Hepatocyte (in vitro differentiated cells): ENCODE measurements around the gene MDC1.
"Not testable (repeated sequence)": the region's sequence is repeated elsewhere in the genome, so short reads cannot be mapped to it uniquely, and the experiment has no call there.

Experiments used
- EZH2 ChIP-seq: fragments of 200-600 bp; sonication (generic); IDR thresholded peaks from 2 replicates; pipeline ENCODE4 v1.6.1; 2016; ENCODE audit warnings: antibody characterized with exemption, mild to moderate bottlenecking, borderline replicate concordance
- EZH2phosphoT487 ChIP-seq: fragments of 200-600 bp; sonication (generic); IDR thresholded peaks from one replicate; pipeline ENCODE4 v1.6.1; 2018; ENCODE audit warnings: antibody characterized with exemption, mild to moderate bottlenecking, low read depth, moderate library complexity; ENCODE audit not compliant: unreplicated experiment, severe bottlenecking
- TF ChIP-seq, protein P1 (sequence below): fragments of 200-600 bp; sonication (generic); IDR thresholded peaks from 2 replicates; pipeline ENCODE4 v1.5.1; 2016; ENCODE audit warnings: antibody characterized with exemption, mild to moderate bottlenecking; ENCODE audit not compliant: poor library complexity

DNA sequence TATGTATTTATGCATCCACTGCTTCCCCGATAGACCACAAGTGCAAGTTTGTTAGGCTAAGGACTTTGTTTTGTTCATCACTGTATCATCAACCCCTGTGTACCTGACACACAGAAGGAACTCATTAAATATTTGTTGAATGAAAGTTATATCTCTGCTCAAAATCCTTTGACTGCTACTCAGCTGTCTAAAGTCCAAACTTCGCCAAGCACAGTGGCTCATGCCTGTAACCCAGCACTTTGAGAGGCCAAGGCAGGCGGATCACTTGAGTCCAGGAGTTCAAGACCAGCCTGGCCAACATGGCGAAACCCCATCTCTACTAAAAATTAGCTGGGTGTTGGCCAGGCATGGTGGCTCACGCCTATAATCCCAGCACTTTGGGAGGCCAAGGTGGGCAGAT lies 59.2 kb downstream of the MDC1 start:
- TF ChIP-seq, protein P1, sequence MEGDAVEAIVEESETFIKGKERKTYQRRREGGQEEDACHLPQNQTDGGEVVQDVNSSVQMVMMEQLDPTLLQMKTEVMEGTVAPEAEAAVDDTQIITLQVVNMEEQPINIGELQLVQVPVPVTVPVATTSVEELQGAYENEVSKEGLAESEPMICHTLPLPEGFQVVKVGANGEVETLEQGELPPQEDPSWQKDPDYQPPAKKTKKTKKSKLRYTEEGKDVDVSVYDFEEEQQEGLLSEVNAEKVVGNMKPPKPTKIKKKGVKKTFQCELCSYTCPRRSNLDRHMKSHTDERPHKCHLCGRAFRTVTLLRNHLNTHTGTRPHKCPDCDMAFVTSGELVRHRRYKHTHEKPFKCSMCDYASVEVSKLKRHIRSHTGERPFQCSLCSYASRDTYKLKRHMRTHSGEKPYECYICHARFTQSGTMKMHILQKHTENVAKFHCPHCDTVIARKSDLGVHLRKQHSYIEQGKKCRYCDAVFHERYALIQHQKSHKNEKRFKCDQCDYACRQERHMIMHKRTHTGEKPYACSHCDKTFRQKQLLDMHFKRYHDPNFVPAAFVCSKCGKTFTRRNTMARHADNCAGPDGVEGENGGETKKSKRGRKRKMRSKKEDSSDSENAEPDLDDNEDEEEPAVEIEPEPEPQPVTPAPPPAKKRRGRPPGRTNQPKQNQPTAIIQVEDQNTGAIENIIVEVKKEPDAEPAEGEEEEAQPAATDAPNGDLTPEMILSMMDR: not testable (repeated sequence)
- TF ChIP-seq EZH2phosphoT487, EZH2: not testable (repeated sequence)
